ENCODE data around the gene ANP32B.
"Not testable (repeated sequence)": the region's sequence is repeated elsewhere in the genome, so short reads cannot be mapped to it uniquely, and the experiment has no call there.

Gene ANP32B

DNA sequence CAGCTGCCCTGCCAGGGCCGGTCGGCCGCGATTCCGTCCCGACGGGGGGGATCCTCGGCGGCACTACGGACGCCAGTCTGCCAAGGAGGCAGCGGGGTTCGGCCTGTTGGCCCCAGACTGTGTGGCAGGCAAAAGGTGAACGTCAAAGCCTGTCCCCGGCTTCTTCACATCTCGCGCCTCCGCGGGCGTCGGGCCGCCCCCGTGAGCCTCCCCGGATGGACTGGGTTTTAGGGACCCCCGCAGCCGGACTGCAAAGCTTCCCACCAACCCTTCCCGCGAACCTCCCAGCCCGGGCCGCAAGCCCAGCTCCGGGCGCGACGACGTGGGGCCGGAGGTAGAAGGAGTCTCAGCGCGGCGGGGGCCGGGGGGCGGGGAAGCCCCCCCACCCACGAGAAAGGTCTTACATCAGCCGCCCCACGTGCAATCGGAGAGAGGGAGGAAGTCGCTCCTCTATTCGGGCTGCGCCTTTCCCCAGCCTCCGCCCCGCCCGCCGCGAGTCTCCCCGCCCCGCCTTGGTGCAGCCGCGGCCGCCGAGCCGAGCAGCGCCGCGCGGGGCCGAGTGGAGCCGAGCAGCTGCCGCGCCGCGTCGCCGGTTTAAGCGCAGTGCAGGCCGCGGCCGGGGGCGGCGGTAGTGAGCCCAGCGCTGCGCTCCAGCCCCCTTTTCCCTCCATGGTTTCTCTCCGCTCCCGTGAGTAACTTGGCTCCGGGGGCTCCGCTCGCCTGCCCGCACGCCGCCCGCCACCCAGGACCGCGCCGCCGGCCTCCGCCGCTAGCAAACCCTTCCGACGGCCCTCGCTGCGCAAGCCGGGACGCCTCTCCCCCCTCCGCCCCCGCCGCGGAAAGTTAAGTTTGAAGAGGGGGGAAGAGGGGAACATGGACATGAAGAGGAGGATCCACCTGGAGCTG, at the start of gene ANP32B:
Gene ANP32B (plus strand): TSS at position 659 of the 906 bp plus-strand sequence. CDS start 215 bp downstream, at position 874.
- peak; percentile 96 for DNase-seq

GRCh38 chr9:97934321-97935115, 48.6 kb upstream of the ANP32B start:
- no peak for DNase-seq

- DNase-seq: no peak
Observed at GRCh38 chr9:97935276-97935675, 47.9 kb upstream of the ANP32B start.

DNA sequence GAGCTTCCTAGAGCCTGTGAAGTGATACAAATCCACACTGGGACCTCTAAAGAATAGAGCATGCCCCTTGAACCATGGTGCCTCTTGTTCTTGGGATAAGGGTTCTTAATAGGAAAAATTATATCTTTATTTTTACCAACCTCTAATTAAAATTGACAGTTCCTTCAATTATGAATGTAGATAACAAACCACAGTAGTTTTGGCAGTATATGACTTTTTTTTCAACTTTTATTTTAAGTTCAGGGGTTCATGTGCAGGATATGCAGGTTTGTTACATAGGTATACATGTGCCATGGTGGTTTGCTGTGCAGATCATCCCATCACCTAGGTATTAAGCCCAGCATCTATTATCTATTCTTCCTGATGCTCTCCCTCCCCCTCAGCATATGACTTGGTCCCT, 46.1 kb upstream of the ANP32B start:
- no peak for DNase-seq

DNA sequence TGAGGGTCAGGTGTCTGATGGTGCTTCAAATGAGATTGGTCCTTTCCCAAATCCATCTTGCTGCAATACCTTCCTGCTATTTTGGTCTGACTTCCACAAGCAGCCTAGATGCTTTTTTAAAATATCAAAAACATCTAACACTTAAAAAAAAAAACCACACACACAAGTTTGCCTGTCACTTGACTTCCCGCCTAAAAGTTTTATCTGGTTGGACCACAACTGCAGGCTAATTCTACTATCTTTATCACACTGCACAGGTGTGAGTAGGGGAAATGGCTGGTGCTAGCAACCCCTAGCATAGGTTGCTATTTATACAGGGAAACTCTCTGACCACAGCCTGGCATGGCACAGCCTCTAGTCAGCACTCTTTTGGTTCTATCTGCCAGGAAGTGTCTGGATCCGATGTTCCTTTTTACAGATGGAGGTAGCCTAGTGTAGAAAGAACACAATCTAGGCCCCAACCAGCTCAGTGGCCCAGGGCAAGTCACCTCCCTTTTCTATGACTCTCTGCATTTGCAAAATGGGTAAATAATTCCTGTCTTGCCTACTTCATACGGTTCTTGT, 45.0 kb upstream of the ANP32B start, which contains the start of gene HEMGN:
Gene HEMGN (minus strand): TSS at position 92 of the 564 bp plus-strand sequence. CDS start 36 bp downstream, at position 56.
- no peak for DNase-seq

GRCh38 chr9:97940233-97940632, 42.9 kb upstream of the ANP32B start:
- no peak for DNase-seq

GRCh38 chr9:97940741-97941140, 42.4 kb upstream of the ANP32B start:
- DNase-seq: no peak

DNA sequence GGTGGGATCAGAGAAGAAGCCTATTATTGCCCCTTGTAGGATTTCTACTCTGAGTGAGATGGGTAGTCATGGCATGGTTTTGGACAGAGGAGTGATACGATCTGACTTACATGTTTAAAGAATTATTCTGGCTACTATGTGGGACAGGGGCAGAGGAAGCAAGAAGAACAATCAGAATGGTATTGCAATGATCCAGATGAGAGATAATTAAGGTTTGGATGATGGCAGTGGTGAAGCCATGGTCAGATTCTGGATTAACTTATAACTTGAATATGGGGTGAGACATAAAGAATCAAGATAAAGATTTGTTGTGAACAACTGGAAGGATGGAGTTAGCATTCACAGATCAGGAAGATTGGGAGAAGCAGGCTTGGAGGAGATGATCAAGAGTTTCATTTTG, 41.8 kb upstream of the ANP32B start:
- no peak for DNase-seq

DNA sequence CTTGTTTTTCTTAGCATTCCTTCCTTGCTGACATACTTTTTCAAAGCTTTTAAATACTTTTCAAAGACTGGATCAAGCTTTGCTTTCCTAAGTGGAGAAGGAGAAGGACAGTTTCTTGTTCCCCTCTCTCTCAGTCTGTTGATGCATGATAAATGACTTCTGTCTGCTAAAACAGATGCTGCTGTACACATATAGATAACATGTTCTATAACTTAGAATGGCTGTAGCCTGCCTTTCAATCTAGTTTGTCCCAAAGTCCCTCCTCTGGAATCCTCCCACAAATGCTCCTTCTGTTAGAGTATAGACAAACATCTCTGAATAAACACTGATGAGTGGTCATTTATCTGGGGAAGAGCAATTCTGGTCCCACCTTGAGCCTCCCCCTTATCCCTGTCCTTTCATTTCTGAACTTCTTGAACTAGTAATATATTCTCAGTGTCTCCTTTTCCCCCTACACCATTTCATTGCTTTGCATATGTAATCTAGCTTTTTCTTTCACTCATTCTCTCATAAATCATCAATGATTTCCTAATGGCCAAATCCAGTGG, 39.8 kb upstream of the ANP32B start:
- no peak for DNase-seq

DNA sequence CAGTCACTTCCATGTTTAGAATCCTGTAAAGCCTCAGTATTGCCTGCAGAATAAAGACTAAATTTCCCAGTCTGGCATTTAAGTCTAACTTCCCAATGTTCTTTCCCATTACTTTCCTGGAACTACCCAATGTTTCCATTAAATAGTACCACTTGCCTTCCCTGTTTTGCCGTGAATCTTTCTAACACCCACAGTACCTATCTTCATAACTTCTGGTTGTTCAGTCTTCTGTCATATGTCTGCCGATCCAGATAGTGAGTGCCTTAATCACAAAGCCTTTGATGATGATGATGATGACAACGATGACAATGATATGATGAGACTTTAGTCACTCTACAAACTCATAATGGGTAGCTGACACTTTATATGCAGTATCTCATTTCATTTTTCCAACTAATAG, 38.5 kb upstream of the ANP32B start:
- DNase-seq: no peak

DNA sequence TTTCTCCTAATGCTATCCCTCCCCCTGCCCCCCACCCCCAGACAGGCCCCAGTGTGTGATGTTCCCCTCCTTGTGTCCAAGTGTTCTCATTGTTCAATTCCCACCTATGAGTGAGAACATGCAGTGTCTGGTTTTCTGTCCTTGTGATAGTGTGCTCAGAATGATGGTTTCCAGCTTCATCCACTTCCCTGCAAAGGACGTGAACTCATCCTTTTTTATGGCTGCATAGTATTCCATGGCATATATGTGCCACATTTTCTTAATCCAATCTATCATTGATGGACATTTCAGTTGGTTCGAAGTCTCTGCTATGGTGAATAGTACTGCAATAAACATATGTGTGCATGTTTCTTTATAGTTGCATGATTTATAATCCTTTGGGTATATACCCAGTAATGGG, 37.7 kb upstream of the ANP32B start:
- not testable (repeated sequence) for DNase-seq

DNA sequence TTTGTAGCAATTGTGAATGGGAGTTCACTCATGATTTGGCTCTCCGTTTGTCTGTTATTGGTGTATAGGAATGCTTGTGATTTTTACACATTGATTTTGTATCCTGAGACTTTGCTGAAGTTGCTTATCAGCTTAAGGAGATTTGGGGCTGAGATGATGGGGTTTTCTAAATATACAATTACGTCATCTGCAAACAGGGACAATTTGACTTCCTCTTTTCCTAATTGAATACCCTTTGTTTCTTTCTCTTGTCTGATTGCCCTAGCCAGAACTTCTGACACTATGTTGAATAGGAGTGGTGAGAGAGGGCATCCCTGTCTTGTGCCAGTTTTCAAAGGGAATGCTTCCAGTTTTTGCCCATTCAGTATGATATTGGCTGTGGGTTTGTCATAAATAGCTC, 36.0 kb upstream of the ANP32B start:
- DNase-seq: not testable (repeated sequence)

GRCh38 chr9:97950873-97951272, 32.3 kb upstream of the ANP32B start:
- DNase-seq: not testable (repeated sequence)

GRCh38 chr9:97954550-97954989, 28.6 kb upstream of the ANP32B start:
- peak; percentile 48 for DNase-seq

- DNase-seq: no peak
Observed at GRCh38 chr9:97956331-97956730, 26.8 kb upstream of the ANP32B start.

GRCh38 chr9:97958812-97959511, 24.2 kb upstream of the ANP32B start:
- no peak for DNase-seq

DNA sequence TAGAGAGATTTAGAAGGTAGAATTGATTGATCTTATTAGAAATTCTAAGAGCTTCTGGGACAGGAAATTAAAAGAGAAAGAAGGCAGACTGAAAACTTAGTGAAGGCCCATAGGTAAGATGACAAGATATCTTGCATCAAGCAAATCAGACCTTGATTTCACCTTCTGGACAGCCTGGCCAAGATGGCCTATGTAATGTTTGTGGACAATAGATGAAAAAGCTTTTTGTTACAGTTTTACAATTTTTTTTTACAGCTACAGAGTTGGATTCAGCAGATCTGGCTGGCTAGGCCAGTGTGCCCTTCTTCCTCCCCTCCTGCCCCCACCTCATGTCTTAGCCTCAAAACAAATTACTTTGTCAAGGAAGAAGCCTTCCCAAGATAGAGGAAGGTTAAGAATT, 23.6 kb upstream of the ANP32B start:
- no peak for DNase-seq

DNA sequence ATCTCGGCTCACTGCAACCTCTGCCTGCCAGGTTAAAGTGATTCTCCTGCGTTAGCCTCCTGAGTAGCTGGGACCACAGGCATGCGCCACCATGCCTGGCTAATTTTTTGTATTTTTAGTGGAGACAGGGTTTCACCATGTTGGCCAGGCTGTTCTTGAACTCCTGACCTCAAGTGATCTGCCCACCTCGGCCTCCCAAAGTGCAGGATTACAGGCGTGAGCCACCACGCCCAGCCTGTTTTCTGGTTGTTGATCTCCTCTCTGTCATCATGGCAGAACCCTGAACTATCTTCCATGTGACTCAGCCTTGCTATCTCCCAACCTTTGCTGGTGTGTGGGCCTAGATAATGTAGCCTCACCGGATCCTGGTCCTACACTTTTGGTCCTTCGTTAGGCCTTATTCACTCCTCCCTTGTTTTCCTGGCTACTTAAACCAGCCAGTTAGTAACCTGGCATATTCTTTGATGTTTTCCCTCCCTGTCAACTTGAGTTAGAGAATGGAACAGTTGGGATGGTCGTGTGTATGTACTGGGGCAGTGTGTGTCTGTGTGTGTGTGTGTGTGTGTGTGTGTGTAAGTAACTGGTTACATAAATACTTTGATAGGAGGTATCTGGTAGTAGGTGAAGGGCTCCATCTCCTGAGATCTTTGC, 22.3 kb upstream of the ANP32B start:
- not testable (repeated sequence) for DNase-seq

- no peak for DNase-seq
Observed at GRCh38 chr9:97961361-97961760, 21.8 kb upstream of the ANP32B start.

GRCh38 chr9:97962136-97962535, 21.0 kb upstream of the ANP32B start:
- no peak for DNase-seq

DNA sequence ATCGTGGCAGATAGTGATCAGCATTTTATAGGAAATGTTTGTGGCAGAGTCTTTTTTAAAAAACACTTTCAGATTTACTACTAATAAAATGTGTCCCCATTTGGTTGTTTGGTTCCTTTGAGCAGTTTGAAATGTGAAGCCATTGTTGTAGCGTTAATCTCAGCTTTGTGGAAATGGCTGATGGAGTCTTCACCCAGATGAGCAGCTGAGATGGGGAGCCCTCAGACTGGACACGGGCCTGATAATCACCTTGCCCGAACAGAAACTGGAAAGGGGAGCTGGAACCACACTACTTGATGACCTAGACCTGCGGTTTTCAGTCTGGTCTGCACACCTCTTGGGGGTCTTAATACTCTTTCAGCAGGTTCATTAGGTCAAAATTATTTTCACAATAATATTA, 20.6 kb upstream of the ANP32B start:
- DNase-seq: no peak

DNA sequence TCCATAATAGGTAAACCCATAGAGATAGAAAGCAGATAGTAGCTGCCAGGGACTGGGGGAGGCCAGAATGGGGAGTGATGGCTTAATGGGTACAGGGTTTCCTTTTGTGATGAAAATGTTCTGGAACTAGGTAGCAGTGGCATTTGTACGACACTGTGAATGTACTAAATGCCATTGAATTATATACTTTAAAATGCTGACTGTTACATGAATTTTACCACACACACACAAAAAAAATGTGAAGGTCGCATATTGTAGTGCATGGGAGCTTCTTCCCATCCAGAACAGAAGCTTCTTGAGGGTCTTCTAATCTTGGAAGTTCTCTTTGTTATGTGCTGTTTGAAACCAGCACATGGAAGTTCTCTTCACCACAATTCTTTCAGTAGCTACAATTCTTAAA, 19.9 kb upstream of the ANP32B start:
- DNase-seq: no peak
